Measurements from ENCODE around the gene THOC5.

THOC5 gene

DNA sequence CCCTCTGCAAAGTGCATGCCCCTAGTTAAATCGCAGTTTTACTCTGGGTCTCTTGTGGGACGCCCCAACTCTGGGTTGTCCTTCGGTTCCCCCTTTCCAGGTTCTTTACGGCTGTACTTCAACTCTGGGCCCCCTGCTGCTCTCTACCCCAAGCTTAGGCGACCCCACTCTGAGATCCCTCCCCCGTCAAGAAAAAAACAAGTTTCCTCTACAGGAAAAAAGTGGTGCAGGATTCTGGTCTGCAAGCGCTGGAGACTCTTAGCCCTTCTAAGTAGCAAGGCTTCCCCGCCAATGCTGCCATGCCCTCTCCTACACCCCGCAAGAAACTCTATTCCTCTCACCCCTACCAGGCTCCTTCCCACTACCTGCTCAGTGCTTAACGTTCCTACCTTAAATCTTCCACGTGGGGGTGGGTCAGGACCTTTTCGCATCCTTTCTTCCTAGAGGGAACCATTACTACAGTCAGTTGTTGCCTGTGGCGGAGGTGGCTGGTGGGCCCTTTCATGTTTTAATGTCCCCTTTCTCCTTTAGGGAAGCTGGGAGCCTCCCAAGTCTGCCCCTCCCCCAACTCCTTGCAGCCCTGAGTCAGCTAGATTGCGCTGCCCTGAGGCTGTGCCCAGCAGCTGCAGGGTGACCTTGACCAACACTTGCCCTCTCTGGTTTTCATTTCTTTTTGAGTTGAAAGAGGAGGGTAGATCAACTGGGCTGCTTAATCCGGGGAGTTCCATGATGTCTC is 72.1 kb downstream of the THOC5 start:
- FAIRE-seq (no peak), DNase-seq (ENCODE audit: insufficient read length, low spot score) (no peak)
- no peak for TF ChIP-seq POLR2A (IDR thresholded peaks at IDR 0.05; ENCODE audit: low read depth, low read length)

GRCh38 chr22:29480512-29481264 is 72.9 kb downstream of the THOC5 start:
- FAIRE-seq (no peak), DNase-seq (ENCODE audit: insufficient read length, low spot score) (no peak)
- no peak for TF ChIP-seq POLR2A (IDR thresholded peaks at IDR 0.05; ENCODE audit: low read depth, low read length)

DNA sequence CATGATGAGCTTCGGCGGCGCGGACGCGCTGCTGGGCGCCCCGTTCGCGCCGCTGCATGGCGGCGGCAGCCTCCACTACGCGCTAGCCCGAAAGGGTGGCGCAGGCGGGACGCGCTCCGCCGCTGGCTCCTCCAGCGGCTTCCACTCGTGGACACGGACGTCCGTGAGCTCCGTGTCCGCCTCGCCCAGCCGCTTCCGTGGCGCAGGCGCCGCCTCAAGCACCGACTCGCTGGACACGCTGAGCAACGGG is 73.4 kb downstream of the THOC5 start:
- TF ChIP-seq POLR2A (IDR thresholded peaks at IDR 0.05; ENCODE audit: low read depth, low read length): no peak
- FAIRE-seq: no peak
- DNase-seq (ENCODE audit: insufficient read length, low spot score): no peak

DNA sequence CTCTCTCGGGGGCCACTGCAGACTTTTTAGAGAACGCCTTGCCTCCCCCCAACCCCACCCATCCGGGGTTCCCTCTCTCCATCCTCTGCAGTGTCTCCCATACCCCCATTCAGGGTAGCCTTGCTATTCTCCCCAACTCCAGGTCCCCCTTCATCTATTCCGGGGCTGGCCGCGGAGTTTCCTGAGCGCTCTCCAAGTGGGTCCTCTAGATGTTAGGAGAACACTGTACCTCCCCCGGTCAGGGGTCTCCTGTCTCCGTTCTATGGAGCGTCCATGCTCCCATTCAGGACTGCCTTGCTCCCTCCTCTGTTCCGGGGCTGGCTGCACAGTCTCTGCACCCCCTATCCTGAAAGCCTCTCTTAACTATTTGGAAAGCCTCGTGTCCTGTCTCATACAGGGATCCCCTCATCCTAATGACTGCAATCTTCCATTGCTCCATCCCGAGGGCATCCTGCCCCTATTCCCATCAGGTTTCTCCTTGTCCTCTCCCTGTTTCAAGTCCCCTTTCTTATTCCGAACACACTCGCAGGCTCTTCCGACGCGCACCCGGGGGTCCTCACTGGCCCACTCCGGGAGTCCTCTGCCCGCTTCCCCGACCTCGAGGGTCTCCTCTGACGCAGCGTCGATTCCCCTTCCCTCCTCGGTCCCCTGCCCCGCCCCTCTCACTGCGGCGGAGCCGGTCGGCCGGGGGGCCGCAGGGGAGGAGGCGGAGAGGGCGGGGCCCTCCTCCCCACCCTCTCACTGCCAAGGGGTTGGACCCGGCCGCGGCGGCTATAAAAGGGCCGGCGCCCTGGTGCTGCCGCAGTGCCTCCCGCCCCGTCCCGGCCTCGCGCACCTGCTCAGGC is 73.9 kb downstream of the THOC5 start, which contains the start of gene NEFH:
Gene NEFH, plus strand, starts transcription at position 802 of the 845 bp plus-strand sequence. CDS start 45 bp downstream, outside the sequence.
- no peak for TF ChIP-seq POLR2A (IDR thresholded peaks at IDR 0.05; ENCODE audit: low read depth, low read length)
- DNase-seq (ENCODE audit: insufficient read length, low spot score) (no peak), FAIRE-seq (no peak)

DNA sequence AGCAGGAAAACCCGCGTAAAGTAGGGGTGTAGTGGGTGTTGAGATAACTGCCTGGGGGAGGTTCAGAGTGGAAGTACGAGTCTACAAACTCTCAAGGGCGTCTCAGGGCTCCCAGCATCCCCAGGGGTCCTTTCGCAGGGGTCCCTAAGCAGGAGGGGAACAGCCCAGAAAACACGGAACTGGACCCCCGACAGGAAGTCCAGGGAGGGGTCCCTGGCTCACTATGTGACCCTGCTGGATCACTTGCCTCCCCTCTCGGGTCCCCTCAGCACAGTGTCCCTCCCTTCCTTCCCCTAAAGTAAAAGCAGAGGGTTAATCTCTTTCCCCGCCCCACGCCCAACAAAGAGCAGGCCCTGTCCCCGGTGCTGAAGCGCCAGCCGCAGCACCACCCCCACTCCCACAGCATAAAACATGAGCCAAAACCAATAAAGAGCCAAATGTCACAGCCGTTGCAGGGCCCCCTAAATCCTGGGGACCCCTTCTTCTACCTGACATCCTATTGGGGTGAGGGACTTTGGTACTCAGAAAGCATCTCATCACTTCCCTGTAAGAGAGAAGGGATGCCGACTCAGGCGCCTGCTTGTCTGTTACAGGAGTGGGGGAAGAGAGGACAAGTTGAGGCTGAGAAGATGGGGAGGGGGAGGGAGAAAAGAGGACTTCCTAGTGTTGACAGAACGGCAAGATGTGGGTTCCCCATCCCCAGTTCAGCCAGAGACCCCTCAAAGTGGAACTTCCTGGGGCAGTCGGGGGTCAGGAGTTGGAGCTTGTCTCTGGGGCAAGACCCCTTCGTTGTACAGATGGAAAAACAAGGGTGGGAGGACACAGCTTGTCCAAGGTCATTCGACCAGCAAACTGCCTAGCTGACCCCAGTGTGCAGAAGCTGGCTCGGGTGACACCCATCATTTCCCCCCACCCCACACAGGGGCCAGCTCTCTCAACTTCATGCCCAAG is 75.0 kb downstream of the THOC5 start:
- peak; percentile 49 for DNase-seq (ENCODE audit: insufficient read length, low spot score)
- FAIRE-seq: no peak
- TF ChIP-seq POLR2A (IDR thresholded peaks at IDR 0.05; ENCODE audit: low read depth, low read length): no peak

- no peak for DNase-seq (ENCODE audit: insufficient read length, low spot score)
- no peak for FAIRE-seq
- no peak for TF ChIP-seq POLR2A (IDR thresholded peaks at IDR 0.05; ENCODE audit: low read depth, low read length)
Measured at GRCh38 chr22:29477723-29478318, 75.7 kb downstream of the THOC5 start.

DNA sequence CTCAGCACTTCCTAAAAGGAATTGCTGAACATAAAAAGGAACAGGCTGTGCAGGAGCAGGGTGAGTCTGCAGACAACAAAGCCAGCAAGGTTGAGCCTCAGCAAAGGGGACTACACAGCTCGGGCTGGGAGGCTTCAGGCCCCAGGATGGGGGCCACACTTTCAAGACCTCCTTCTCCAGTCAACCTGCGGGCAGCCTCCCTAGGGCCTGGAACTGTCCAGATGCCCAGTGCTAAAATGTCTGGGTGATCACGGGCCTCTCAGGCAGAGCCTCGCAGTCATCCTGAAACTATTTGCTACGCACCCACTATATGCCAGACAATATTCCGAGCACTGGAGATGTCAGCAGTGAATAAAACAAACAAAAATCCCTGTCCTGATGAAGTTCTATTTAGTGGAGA is 77.4 kb downstream of the THOC5 start:
- FAIRE-seq (no peak), DNase-seq (ENCODE audit: insufficient read length, low spot score) (no peak)
- TF ChIP-seq POLR2A (IDR thresholded peaks at IDR 0.05; ENCODE audit: low read depth, low read length): no peak

DNA sequence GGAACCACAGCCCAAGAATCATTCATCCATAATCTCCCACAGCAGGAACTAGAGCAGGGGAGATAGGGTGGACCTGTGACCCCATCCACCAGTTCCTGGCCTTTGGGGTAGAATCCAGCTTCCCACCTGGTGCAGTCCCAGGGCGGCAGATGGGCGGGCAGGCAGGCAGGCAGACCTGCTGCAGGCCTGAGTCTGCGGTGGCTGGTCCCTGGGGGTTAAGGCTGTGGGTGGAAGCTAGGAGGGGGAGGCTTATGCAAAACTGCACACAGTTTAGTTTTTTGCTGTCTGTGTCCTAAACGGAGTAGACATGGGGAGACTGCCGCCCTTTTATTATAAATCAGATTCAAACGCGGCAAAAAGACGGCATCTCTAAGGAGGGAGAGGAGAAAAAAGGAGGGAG is 78.0 kb downstream of the THOC5 start:
- TF ChIP-seq POLR2A (IDR thresholded peaks at IDR 0.05; ENCODE audit: low read depth, low read length): no peak
- DNase-seq (ENCODE audit: insufficient read length, low spot score): no peak
- FAIRE-seq: no peak

DNA sequence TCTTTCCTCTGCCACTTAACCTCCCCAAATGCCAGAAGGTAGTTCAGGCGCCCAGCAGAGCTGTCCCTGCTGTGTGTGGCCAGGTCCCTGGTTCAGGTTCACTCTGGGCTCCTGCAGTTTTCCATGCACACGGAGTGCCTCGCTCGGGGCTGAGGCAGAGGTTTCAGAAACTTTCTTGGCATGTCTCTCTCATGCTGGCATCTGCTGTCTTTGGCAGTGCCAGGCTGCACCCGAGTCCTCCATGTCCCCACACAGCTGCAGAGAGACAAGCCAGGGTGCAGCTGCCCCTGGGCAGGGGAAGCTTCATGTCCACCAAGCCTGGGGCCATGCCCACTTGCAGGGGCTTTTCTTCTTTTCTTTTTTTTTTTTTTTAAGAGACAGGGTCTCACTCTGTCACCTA is 80.6 kb downstream of the THOC5 start:
- DNase-seq (ENCODE audit: insufficient read length, low spot score) (no peak), FAIRE-seq (no peak)
- no peak for TF ChIP-seq POLR2A (IDR thresholded peaks at IDR 0.05; ENCODE audit: low read depth, low read length)

GRCh38 chr22:29470159-29470855 is 83.2 kb downstream of the THOC5 start:
- TF ChIP-seq POLR2A (IDR thresholded peaks at IDR 0.05; ENCODE audit: low read depth, low read length): no peak
- FAIRE-seq: no peak
- peak; percentile 77 for DNase-seq (ENCODE audit: insufficient read length, low spot score)

DNA sequence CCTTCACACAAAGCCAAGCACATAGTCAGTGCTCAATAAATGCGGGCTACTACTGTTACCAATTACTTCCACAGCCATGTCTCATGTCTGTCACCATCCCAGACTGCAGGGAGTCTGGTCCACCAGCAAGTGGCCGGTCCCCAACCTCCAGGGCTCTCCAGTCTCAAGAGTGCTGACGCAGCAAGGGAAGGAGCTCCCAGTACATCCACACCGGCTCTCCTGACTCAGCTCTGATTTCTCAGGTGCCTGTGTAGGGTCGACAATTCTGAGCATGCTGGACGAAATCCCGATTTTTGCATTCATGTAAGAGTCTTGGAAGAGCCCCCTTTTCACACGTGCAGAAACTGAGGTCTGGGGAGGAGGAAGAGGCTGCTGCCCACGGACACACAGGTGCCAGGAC is 83.8 kb downstream of the THOC5 start:
- no peak for FAIRE-seq
- DNase-seq (ENCODE audit: insufficient read length, low spot score): no peak
- no peak for TF ChIP-seq POLR2A (IDR thresholded peaks at IDR 0.05; ENCODE audit: low read depth, low read length)

DNA sequence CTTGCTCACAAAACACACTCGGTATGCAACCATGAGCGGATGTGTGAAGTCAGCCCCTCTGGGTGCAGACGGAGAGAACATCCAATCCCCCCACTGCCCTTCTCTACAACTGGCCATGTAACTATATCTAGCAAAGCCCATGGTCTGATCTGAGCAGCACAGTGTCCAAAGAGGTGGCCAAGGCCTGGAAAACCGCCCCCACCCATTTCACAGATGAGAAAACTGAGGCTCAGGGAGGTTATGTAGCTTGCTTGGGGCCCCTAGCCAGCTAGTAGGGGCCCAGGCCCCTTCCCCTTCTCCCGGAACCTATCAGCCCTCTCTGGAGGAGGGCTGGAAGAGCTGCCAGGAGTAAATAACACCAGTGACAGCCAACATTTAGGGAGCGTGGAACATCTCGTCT is 89.0 kb downstream of the THOC5 start:
- DNase-seq (ENCODE audit: insufficient read length, low spot score) (no peak), FAIRE-seq (no peak)
- TF ChIP-seq POLR2A (IDR thresholded peaks at IDR 0.05; ENCODE audit: low read depth, low read length): no peak

Data from H54 (cell line).